Ishikawa (cell line): ENCODE data around the gene NEIL1.

Experiments used
- CEBPB ChIP-seq: IDR thresholded peaks from 2 replicates; pipeline ENCODE4 v1.6.1; 2012
- CREB1 ChIP-seq: IDR thresholded peaks from 2 replicates; pipeline ENCODE4 v1.6.1; 2012; ENCODE audit warnings: low read depth
- EGR1 ChIP-seq: IDR thresholded peaks from 2 replicates; pipeline ENCODE4 v1.6.1; 2012
- EP300 ChIP-seq: IDR thresholded peaks from 2 replicates; pipeline ENCODE4 v1.6.1; 2012; ENCODE audit warnings: borderline replicate concordance
- FOXM1 ChIP-seq: IDR thresholded peaks from 2 replicates; pipeline ENCODE4 v1.6.1; 2012; ENCODE audit warnings: low read depth, borderline replicate concordance
- MAX ChIP-seq: IDR thresholded peaks from 2 replicates; pipeline ENCODE4 v1.6.1; 2012
- NFIC ChIP-seq: IDR thresholded peaks from 2 replicates; pipeline ENCODE4 v1.6.1; 2012
- RAD21 ChIP-seq: IDR thresholded peaks from 2 replicates; pipeline ENCODE4 v1.6.1; 2012; ENCODE audit warnings: low read depth
- REST ChIP-seq: IDR thresholded peaks from 2 replicates; pipeline ENCODE4 v1.6.1; 2012; ENCODE audit warnings: low read depth, mild to moderate bottlenecking
- TAF1 ChIP-seq: IDR thresholded peaks from 2 replicates; pipeline ENCODE4 v1.6.1; 2012; ENCODE audit warnings: low read depth, mild to moderate bottlenecking
- TCF12 ChIP-seq: IDR thresholded peaks from 2 replicates; pipeline ENCODE4 v1.6.1; 2012; ENCODE audit warnings: low read depth
- TEAD4 ChIP-seq: IDR thresholded peaks from 2 replicates; pipeline ENCODE4 v1.6.1; 2012
- USF1 ChIP-seq: IDR thresholded peaks from 2 replicates; pipeline ENCODE4 v1.6.1; 2012
- YY1 ChIP-seq: IDR thresholded peaks from 2 replicates; pipeline ENCODE4 v1.6.1; 2012; ENCODE audit warnings: low read depth
- ZBTB7A ChIP-seq: IDR thresholded peaks from 2 replicates; pipeline ENCODE4 v1.6.1; 2012; ENCODE audit warnings: low read depth

The NEIL1 gene

GRCh38 chr15:75360391-75360790, 13.6 kb downstream of the NEIL1 start:
- TF ChIP-seq CREB1 = no peak
- no peak for TF ChIP-seq NFIC
- TF ChIP-seq TAF1 = no peak
- no peak for TF ChIP-seq ZBTB7A
- TF ChIP-seq EP300 = no peak
- no peak for TF ChIP-seq EGR1
- TF ChIP-seq FOXM1 = no peak
- TF ChIP-seq TEAD4 = no peak
- no peak for TF ChIP-seq MAX
- no peak for TF ChIP-seq YY1
- no peak for TF ChIP-seq RAD21
- TF ChIP-seq REST = no peak
- TF ChIP-seq CEBPB = no peak
- TF ChIP-seq USF1 = no peak
- TF ChIP-seq TCF12 = no peak

GRCh38 chr15:75360856-75361255, 14.0 kb downstream of the NEIL1 start:
- TF ChIP-seq USF1 = no peak
- no peak for TF ChIP-seq ZBTB7A

- TF ChIP-seq TCF12 = no peak
- no peak for TF ChIP-seq RAD21
- no peak for TF ChIP-seq CREB1
- TF ChIP-seq ZBTB7A = no peak
- no peak for TF ChIP-seq EGR1
- TF ChIP-seq FOXM1 = no peak
- no peak for TF ChIP-seq CEBPB
- TF ChIP-seq REST = no peak
- TF ChIP-seq YY1 = no peak
- no peak for TF ChIP-seq NFIC
- no peak for TF ChIP-seq TAF1
- TF ChIP-seq EP300 = no peak
- no peak for TF ChIP-seq MAX
- TF ChIP-seq USF1 = no peak
- TF ChIP-seq TEAD4 = no peak
These were observed 14.6 kb downstream of the NEIL1 start for GRCh38 chr15:75361361-75361988.

GRCh38 chr15:75361989-75362641, 15.3 kb downstream of the NEIL1 start:
- TF ChIP-seq CEBPB = no peak
- no peak for TF ChIP-seq YY1
- no peak for TF ChIP-seq ZBTB7A
- no peak for TF ChIP-seq RAD21
- TF ChIP-seq CREB1 = no peak
- no peak for TF ChIP-seq TAF1
- no peak for TF ChIP-seq USF1
- TF ChIP-seq REST = no peak
- no peak for TF ChIP-seq NFIC
